Putamen (tissue), 1 donor: ENCODE measurements around the gene CDH4.
A peak's percentile ranks its signal among the peaks of the same experiment; 100 is the strongest.

Source experiments
- DNase-seq: peaks from one replicate; pipeline ENCODE4 v3.0.0-alpha.2; 2016; ENCODE audit warnings: low spot score

The CDH4 gene

GRCh38 chr20:61869750-61870507, 617.9 kb downstream of the CDH4 start:
- DNase-seq = no peak

- DNase-seq = no peak
Measured at GRCh38 chr20:61871160-61871559, 619.1 kb downstream of the CDH4 start.

DNA sequence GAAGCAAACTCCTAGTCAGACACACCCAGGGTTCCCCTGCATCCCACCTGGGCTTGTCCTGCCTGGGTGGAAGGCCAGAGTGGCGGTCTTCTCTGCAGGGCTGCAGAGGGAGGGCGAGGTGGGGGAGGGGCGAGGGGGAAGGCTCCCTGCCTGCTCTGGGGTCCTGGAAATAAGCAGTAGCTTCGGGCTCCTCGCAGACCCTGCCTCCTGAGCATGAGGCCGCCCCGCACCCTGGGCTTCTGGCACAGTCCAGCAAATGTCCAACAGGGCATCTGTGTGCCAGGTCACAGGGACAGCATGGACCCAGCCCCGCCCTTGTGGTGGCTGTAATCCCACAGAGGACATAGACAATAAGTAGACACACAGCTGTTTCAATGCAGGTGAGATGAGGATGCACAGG, 619.9 kb downstream of the CDH4 start:
- DNase-seq = no peak

GRCh38 chr20:61872371-61872900, 620.4 kb downstream of the CDH4 start:
- no peak for DNase-seq

- DNase-seq = no peak
Measured at GRCh38 chr20:61873651-61874420, 621.8 kb downstream of the CDH4 start.

GRCh38 chr20:61874421-61875068, 622.5 kb downstream of the CDH4 start:
- no peak for DNase-seq

- peak; percentile 19 for DNase-seq
Measured at GRCh38 chr20:61875221-61875885, 623.3 kb downstream of the CDH4 start.

GRCh38 chr20:61875996-61876395, 623.9 kb downstream of the CDH4 start:
- no peak for DNase-seq

DNA sequence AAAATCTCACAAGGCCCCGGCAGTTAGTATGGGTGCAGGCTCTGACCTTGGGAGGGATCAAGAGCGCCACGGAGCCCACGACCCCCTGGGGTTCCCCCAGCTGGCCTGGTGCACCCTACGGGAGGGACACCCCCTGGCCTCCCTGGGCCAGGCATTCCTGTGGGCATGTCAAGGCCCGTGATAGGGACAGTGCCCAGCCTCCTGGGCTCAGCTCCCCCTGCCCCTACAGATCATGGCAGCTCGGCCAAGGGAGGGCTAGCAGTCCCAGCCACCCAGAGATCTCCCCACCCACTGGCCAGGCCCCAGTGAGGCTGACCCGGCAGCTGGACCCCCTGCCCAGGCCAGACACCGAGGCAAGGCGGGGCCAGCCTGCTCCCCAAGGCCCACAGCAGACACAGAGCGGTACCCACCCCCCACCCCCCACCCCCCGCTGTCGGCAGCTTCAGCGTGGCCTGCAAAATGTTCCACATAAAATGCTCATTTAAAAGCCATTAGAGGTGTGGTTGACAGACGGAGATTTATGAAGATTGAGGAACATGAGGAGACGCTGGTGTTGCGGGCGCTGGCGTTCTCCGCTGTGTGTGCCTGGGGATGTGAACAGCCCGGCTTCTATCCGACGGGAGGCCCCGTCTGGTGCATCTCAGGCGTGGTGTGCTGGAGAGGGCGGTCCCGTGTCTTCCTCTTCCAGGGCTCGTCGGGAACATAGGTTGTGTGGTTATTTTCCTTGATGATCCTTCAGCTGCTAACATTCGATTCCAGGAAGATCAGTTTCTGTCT, 625.1 kb downstream of the CDH4 start:
- DNase-seq = no peak

GRCh38 chr20:61877776-61878477, 625.9 kb downstream of the CDH4 start:
- DNase-seq = no peak

DNA sequence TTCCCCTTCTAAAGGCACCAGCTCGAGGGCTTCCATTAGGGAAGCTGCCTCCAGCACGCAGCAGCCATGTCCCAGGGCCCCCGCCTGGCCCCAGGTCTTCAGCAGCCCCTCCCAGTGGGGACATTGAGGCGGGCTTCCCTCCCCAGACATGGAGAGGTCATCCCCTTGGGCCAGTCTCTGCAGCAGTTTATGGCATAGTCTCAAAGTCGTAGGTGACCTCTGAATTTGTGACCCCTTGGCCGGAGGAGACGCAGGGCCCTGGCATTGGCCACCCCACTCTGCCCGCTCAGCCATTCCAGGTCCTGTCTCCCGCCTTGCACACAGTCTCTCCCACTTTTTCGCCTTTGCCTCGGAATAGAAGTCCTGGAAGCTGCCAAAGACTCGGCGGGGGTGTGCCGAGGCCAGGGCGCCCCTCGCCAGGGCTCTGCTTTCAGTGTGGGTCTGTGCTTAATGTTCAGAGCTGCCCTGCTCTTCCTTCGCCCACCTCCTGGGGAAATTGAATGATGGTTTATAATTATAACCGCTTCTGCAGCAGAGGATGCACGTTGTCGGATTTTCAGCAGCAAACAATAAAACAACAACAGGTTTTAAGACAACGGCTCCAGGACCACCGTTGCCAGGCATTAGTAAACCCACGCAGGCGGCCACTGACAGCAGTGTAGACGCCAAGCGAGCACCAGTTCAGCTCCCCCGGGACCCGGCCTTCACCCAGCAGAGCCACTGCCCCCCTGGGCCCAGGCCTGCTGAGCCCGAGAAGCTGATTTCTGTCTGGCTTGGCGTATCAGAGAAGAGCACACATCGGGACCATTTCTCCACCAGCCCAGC, 626.6 kb downstream of the CDH4 start:
- DNase-seq = no peak

- no peak for DNase-seq
Measured at GRCh38 chr20:61879303-61879620, 627.2 kb downstream of the CDH4 start.

DNA sequence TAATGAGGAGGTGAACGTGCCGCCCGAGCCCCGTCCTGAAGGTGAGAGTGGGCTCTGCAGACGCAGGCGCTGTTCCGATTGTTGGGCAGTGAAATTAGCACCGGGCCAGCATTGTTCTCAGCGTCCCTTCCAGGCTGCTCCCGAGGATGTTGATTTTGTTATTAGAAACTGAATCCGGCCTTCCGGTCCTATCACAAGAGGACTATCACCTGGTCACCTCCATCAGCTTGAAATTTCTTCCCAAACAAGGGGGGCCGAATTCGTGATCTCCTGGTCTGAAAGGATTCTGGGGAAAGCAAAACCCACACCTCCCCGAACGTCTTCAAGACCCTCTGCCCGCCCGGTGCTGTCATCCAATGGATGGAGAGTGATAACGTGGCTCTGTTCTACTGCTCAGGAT, 627.6 kb downstream of the CDH4 start:
- no peak for DNase-seq

GRCh38 chr20:61880706-61881105, 628.6 kb downstream of the CDH4 start:
- no peak for DNase-seq

DNA sequence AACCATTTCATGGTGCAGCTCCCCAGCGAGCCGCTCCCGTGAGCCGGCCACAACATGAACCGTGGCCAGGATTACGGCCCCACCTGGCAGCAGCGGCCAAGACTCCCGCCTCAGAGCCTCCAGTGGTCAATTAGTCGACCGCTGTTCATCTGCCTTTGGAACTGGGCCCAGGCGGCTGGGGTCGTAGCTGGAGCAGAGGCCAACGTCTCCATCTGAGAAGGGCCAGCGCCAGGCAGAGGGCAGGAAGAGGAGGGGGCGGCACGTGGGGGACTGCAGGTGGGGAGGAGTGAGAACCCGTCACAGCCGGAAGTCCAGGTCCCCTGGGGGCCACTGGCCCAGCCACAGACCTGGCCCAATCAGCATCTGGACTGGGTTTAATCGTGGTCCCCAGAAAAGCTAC, 629.4 kb downstream of the CDH4 start:
- DNase-seq = no peak

DNA sequence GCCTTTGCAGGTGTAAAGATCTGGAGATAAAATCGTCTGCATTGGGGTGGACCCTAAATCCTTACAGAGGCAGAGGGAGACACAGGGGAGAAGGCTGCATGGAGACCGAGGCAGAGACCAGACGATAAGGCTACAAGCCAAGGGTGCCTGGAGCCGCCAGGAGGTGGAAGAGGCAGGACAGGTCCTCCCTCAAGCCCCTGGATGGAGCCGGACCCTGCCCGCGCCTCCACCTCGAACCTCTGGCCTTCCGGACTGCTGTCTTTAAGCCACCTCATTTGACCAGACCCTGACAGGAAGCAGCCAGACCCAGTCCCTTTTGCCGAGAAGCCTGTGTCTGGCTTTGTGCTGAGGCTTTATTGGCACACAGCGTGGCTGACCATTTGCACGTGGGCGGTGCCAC, 629.8 kb downstream of the CDH4 start:
- DNase-seq = no peak

GRCh38 chr20:61882716-61883615, 630.9 kb downstream of the CDH4 start:
- DNase-seq = no peak

GRCh38 chr20:61883857-61884393, 631.9 kb downstream of the CDH4 start:
- DNase-seq = no peak
